IPS-NIHi7 (cell line): Measurements from ENCODE around the gene LDHAL6B.

Experiments
- DNase-seq: peaks from one replicate; pipeline ENCODE4 v3.0.0; 2012; ENCODE audit warnings: mixed read lengths; ENCODE audit errors: extremely low spot score

LDHAL6B gene

GRCh38 chr15:59251001-59251845 is 44.6 kb downstream of the LDHAL6B start:
- DNase-seq = no peak

- DNase-seq = no peak
Observed at GRCh38 chr15:59252137-59252536, 45.5 kb downstream of the LDHAL6B start.

- no peak for DNase-seq
Observed at GRCh38 chr15:59255680-59256336, 49.2 kb downstream of the LDHAL6B start.

GRCh38 chr15:59256482-59256881 is 49.8 kb downstream of the LDHAL6B start:
- DNase-seq = no peak

GRCh38 chr15:59257140-59257539 is 50.5 kb downstream of the LDHAL6B start:
- DNase-seq = no peak
